COLO668 (cell line): Measurements from ENCODE around the gene CAPZB.

Source experiments
- DNase-seq: peaks from one replicate; lab custom pipeline; 2025; ENCODE audit not compliant: unreplicated experiment; lab: John Stamatoyannopoulos, UW

The CAPZB gene

GRCh38 chr1:19336543-19336942 lies 148.8 kb downstream of the CAPZB start:
- no peak for DNase-seq

GRCh38 chr1:19333587-19334354 lies 151.6 kb downstream of the CAPZB start:
- no peak for DNase-seq

- DNase-seq = no peak
Observed at GRCh38 chr1:19332832-19333231, 152.5 kb downstream of the CAPZB start.

GRCh38 chr1:19331262-19331878 lies 154.0 kb downstream of the CAPZB start:
- no peak for DNase-seq

- DNase-seq = no peak
Observed at GRCh38 chr1:19330449-19331135, 154.7 kb downstream of the CAPZB start.

- no peak for DNase-seq
Observed at GRCh38 chr1:19329611-19330010, 155.7 kb downstream of the CAPZB start.

- DNase-seq = no peak
Observed at GRCh38 chr1:19329188-19329587, 156.2 kb downstream of the CAPZB start.

GRCh38 chr1:19328486-19328885 lies 156.9 kb downstream of the CAPZB start:
- no peak for DNase-seq

- no peak for DNase-seq
Observed at GRCh38 chr1:19327736-19328135, 157.6 kb downstream of the CAPZB start.

GRCh38 chr1:19327301-19327700 lies 158.0 kb downstream of the CAPZB start:
- no peak for DNase-seq

- DNase-seq = no peak
Observed at GRCh38 chr1:19326748-19327065, 158.6 kb downstream of the CAPZB start.

GRCh38 chr1:19325958-19326747 lies 159.2 kb downstream of the CAPZB start:
- no peak for DNase-seq

- DNase-seq = no peak
Observed at GRCh38 chr1:19325368-19325957, 159.9 kb downstream of the CAPZB start.

- DNase-seq = no peak
Observed at GRCh38 chr1:19324665-19324990, 160.7 kb downstream of the CAPZB start.

GRCh38 chr1:19323987-19324664 lies 161.2 kb downstream of the CAPZB start:
- no peak for DNase-seq

- no peak for DNase-seq
Observed at GRCh38 chr1:19322481-19322880, 162.9 kb downstream of the CAPZB start.

- no peak for DNase-seq
Observed at GRCh38 chr1:19321071-19321470, 164.3 kb downstream of the CAPZB start.

- DNase-seq = no peak
Observed at GRCh38 chr1:19319196-19319595, 166.1 kb downstream of the CAPZB start.

- DNase-seq = no peak
Observed at GRCh38 chr1:19317126-19317910, 168.0 kb downstream of the CAPZB start.
